A673 (cell line): Measurements from ENCODE around the gene C20orf173. TPM values are rescaled to one million over a fixed set of nuclear protein-coding genes. Genes with fewer than 3 reads are reported as not detected.
A peak's percentile ranks its signal among the peaks of the same experiment; 100 is the strongest.

Experiments used
- BruUV-seq: library from RNA; stranded (reverse); fragments of 400-500 nt; replicated peaks from 2 replicates; lab custom pipeline; 2021; lab: Mats Ljungman, UMichigan
- CTCF ChIA-PET: fragments of 300-600 bp; sonication (Branson Sonifier 250); formaldehyde crosslinking; loops from one replicate; lab custom pipeline; 2022; ENCODE audit warnings: antibody characterized with exemption; lab: Charles Lee
- POLR2A ChIA-PET: fragments of 300-600 bp; sonication (Branson Sonifier 250); formaldehyde crosslinking; loops from one replicate; lab custom pipeline; 2022; ENCODE audit warnings: antibody characterized with exemption; ENCODE audit not compliant: low non-redundant PET; lab: Charles Lee
- DNase-seq: peaks from one replicate; pipeline ENCODE4 v3.0.0-alpha.2; 2015; ENCODE audit warnings: low spot score
- H3K27ac ChIP-seq: fragments of 200-600 bp; sonication (generic); 2 replicates; pipeline ENCODE4 v1.5.1; 2016; ENCODE audit warnings: mixed run types, low read depth, mild to moderate bottlenecking, mixed read lengths, antibody characterized with exemption, low read length; ENCODE audit not compliant: poor library complexity, severe bottlenecking
- H3K27me3 ChIP-seq: fragments of 200-600 bp; sonication (generic); replicated peaks from 2 replicates; pipeline ENCODE4 v1.6.1; 2017; ENCODE audit warnings: mixed run types, low read depth, mild to moderate bottlenecking, mixed read lengths, antibody characterized with exemption, low read length; ENCODE audit not compliant: insufficient read depth, poor library complexity
- H3K36me3 ChIP-seq: fragments of 200-600 bp; sonication (generic); 2 replicates; pipeline ENCODE4 v1.6.1; 2016; ENCODE audit warnings: mixed run types, mild to moderate bottlenecking, mixed read lengths, antibody characterized with exemption, low read length; ENCODE audit not compliant: insufficient read depth, poor library complexity, severe bottlenecking
- H3K4me1 ChIP-seq: fragments of 200-600 bp; sonication (generic); 2 replicates; pipeline ENCODE4 v1.6.1; 2017; ENCODE audit warnings: mixed run types, mild to moderate bottlenecking, mixed read lengths, antibody characterized with exemption, low read length; ENCODE audit not compliant: insufficient read depth, poor library complexity, severe bottlenecking
- H3K4me3 ChIP-seq: fragments of 200-600 bp; sonication (generic); 2 replicates; pipeline ENCODE4 v1.5.1; 2016; ENCODE audit warnings: low read depth, mixed run types, mild to moderate bottlenecking, mixed read lengths, low read length; ENCODE audit not compliant: poor library complexity, severe bottlenecking
- H3K9me3 ChIP-seq: fragments of 200-600 bp; sonication (generic); 2 replicates; pipeline ENCODE4 v1.6.1; 2016; ENCODE audit warnings: mixed run types, low read depth, mild to moderate bottlenecking, mixed read lengths, antibody characterized with exemption, low read length; ENCODE audit not compliant: poor library complexity, severe bottlenecking
- CTCF ChIP-seq: fragments of 300-800, 200-600 bp; sonication (generic); conservative IDR thresholded peaks from 2 replicates; pipeline ENCODE4 v1.5.1; 2017; ENCODE audit warnings: low read depth, mild to moderate bottlenecking, antibody characterized with exemption, low read length, moderate library complexity, mixed read lengths
- EZH2 ChIP-seq: fragments of 200-600 bp; sonication (generic); IDR thresholded peaks from 2 replicates; pipeline ENCODE4 v1.6.1; 2017; ENCODE audit warnings: borderline replicate concordance, low read depth, mild to moderate bottlenecking, mixed read lengths, antibody characterized with exemption, low read length; ENCODE audit not compliant: poor library complexity, severe bottlenecking
- intact Hi-C: fragments of 100-400 bp; cut with micrococcal nuclease; formaldehyde crosslinking; loops from one replicate; pipeline ENCODE4 v1.10.0; 2022; ENCODE audit not compliant: unreplicated experiment
- total RNA-seq: library from RNA; stranded (reverse); gene quantifications from 2 replicates; pipeline ENCODE4 v1.2.3, GENCODE V29; 2021

C20orf173 gene
- total RNA-seq, 1 experiment from 2014 or later = not detected

- Histone ChIP-seq H3K27ac (no peak overlapping the region), H3K36me3 (peaks cover 39% of the 10 kb centered on the region), H3K9me3 (no peaks in the 10 kb centered on the region), H3K4me1 (no peaks in the 10 kb centered on the region), H3K4me3 (no peak overlapping the region), H3K27me3 (no peaks in the 10 kb centered on the region)
- ChIA-PET POLR2A (no interaction called here), CTCF (no interaction called here)
- peak; percentile 43 for DNase-seq
- TF ChIP-seq EZH2 = no peak
- peak; percentile 73 for TF ChIP-seq CTCF
- no TSS peak for BruUV-seq
- intact Hi-C loops = no loop called here
Measured at GRCh38 chr20:35511814-35512420, 17.5 kb downstream of the C20orf173 start.

GRCh38 chr20:35510951-35511735, 18.3 kb downstream of the C20orf173 start:
- ChIA-PET CTCF (no interaction called here), POLR2A (no interaction called here)
- Histone ChIP-seq H3K4me1 (no peaks in the 10 kb centered on the region), H3K36me3 (peaks cover 40% of the 10 kb centered on the region), H3K9me3 (no peaks in the 10 kb centered on the region), H3K27ac (no peak overlapping the region), H3K4me3 (no peak overlapping the region), H3K27me3 (no peaks in the 10 kb centered on the region)
- BruUV-seq = TSS peak; percentile 84
- intact Hi-C loops = no loop called here
- no peak for DNase-seq
- TF ChIP-seq CTCF = no peak
- TF ChIP-seq EZH2 = no peak

GRCh38 chr20:35508493-35509218, 20.8 kb downstream of the C20orf173 start:
- Histone ChIP-seq H3K4me1 (no peaks in the 10 kb centered on the region), H3K36me3 (peaks cover 51% of the 10 kb centered on the region), H3K9me3 (no peaks in the 10 kb centered on the region), H3K4me3 (no peak overlapping the region), H3K27ac (no peak overlapping the region), H3K27me3 (no peaks in the 10 kb centered on the region)
- CTCF ChIA-PET = interaction anchor here (0.7 to 0.8 kb wide), 2 partner anchors 15 to 26 kb away, joined by 3 read pairs; no protein-coding TSS in a partner anchor
- POLR2A ChIA-PET = no interaction called here
- intact Hi-C loops = no loop called here
- no TSS peak for BruUV-seq
- DNase-seq = no peak
- TF ChIP-seq EZH2 (no peak), CTCF (no peak)
